HEK293T (cell line): ENCODE data around the gene JAG1.

Source experiments
- CTCF ChIA-PET: fragments of 350-600 bp; formaldehyde crosslinking; extraction: SDS; loops from one replicate; lab custom pipeline; 2021; ENCODE audit warnings: antibody characterized with exemption, inconsistent platforms; lab: Yijun Ruan, JAX
- POLR2A ChIA-PET: fragments of 350-600 bp; formaldehyde crosslinking; extraction: SDS; loops from one replicate; lab custom pipeline; 2020; ENCODE audit warnings: antibody characterized with exemption, inconsistent platforms; lab: Yijun Ruan, JAX
- DNase-seq: peaks from one replicate; pipeline ENCODE4 v3.0.0; 2012; ENCODE audit warnings: mixed read lengths; ENCODE audit errors: extremely low spot score
- ARNT ChIP-seq: fragments of 450-650 bp; IDR thresholded peaks from 2 replicates; pipeline ENCODE4 v1.6.1; 2017; ENCODE audit warnings: mild to moderate bottlenecking
- BHLHE40 ChIP-seq: fragments of 450-650 bp; IDR thresholded peaks from 2 replicates; pipeline ENCODE4 v1.6.1; 2016; ENCODE audit warnings: mild to moderate bottlenecking, moderate library complexity, borderline replicate concordance
- CTBP1 ChIP-seq: fragments of 450-650 bp; IDR thresholded peaks from 2 replicates; pipeline ENCODE4 v1.6.1; 2016; ENCODE audit warnings: borderline replicate concordance
- ELF4 ChIP-seq: fragments of 450-650 bp; IDR thresholded peaks from 2 replicates; pipeline ENCODE4 v1.6.1; 2017; ENCODE audit warnings: antibody characterized with exemption
- FOXA1 ChIP-seq: fragments of 450-650 bp; IDR thresholded peaks from 2 replicates; pipeline ENCODE4 v1.6.1; 2016; ENCODE audit warnings: mild to moderate bottlenecking
- FOXK2 ChIP-seq: fragments of 450-650 bp; IDR thresholded peaks from 2 replicates; pipeline ENCODE4 v1.6.1; 2016; ENCODE audit warnings: mild to moderate bottlenecking
- FOXM1 ChIP-seq: fragments of 450-650 bp; IDR thresholded peaks from 2 replicates; pipeline ENCODE4 v1.6.1; 2017; ENCODE audit warnings: mild to moderate bottlenecking, borderline replicate concordance
- HDGF ChIP-seq: fragments of 450-650 bp; IDR thresholded peaks from 2 replicates; pipeline ENCODE4 v1.6.1; 2017; ENCODE audit warnings: antibody characterized with exemption, borderline replicate concordance
- L3MBTL2 ChIP-seq: fragments of 450-650 bp; conservative IDR thresholded peaks from 2 replicates; pipeline ENCODE4 v1.6.1; 2016; ENCODE audit warnings: mild to moderate bottlenecking
- LEF1 ChIP-seq: fragments of 450-650 bp; IDR thresholded peaks from 2 replicates; pipeline ENCODE4 v1.6.1; 2017; ENCODE audit warnings: mild to moderate bottlenecking, borderline replicate concordance
- NFRKB ChIP-seq: fragments of 450-650 bp; IDR thresholded peaks from 2 replicates; pipeline ENCODE4 v1.6.1; 2016; ENCODE audit warnings: mild to moderate bottlenecking, moderate library complexity
- PKNOX1 ChIP-seq: fragments of 450-650 bp; IDR thresholded peaks from 2 replicates; pipeline ENCODE4 v1.6.1; 2016
- SP1 ChIP-seq: fragments of 450-650 bp; IDR thresholded peaks from 2 replicates; pipeline ENCODE4 v1.6.1; 2017
- SUZ12 ChIP-seq: fragments of 450-650 bp; IDR thresholded peaks from 2 replicates; pipeline ENCODE4 v1.6.1; 2016; ENCODE audit warnings: mild to moderate bottlenecking
- TARDBP ChIP-seq: fragments of 450-650 bp; IDR thresholded peaks from 2 replicates; pipeline ENCODE4 v1.6.1; 2016
- ZNF384 ChIP-seq: fragments of 450-650 bp; IDR thresholded peaks from 2 replicates; pipeline ENCODE4 v1.6.1; 2016

JAG1 gene

DNA sequence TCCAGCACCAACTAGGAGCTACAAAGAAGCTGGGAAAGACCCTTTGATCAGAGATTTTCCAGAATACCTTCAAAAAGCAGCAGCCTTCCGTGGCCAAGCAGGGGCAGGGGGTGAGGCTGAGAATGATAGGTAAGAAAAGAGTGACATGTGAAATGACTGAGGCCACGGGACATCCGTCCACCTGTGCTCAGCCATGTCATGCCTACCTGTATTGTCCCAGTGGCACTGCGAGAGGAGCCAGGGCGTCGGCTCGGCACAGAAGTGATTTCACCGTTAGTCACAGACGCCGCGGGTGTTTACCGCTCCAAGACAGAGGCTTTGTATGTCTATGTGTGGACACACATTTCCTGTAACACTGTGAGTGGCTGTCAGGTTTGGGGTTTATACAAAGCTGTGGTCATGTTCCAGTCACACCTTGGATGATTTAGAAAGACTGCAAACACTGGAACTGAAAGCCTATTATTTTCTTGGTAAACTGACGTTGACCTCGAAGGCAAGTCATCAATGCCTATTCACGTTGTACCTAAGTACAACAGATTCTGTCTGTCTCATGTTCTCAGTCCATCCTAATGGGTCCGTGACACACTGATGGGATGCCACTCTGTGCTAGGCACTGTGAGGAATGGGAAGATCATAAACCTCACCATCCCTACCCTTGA lies 32.1 kb upstream of the JAG1 start:
- TF ChIP-seq TARDBP, result no peak
- no peak for TF ChIP-seq PKNOX1
- no peak for TF ChIP-seq ZNF384
- TF ChIP-seq FOXK2, result no peak
- TF ChIP-seq ELF4, result no peak
- no peak for TF ChIP-seq BHLHE40
- ChIA-PET CTCF (no interaction called here), POLR2A (no interaction called here)
- no peak for DNase-seq

DNA sequence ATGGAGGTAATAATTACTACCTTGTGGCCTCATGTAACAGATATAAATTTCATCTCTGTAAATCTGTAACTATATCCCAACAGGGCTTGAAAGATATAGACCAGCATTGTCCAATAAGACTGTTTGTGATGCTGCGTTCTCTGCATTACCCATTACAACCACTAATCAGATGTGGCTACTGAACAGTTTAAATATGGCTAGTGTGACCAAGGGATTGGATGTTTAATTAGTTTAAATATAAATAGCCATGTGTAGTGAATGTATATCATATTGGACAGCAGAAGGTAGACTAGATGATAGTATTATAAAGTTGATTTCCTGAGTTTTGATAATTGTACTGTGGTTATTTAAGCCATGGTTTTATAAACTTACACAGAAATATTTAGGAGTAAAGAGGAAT lies 27.8 kb upstream of the JAG1 start:
- POLR2A ChIA-PET, result no interaction called here
- no peak for TF ChIP-seq ARNT
- TF ChIP-seq LEF1, result no peak
- no peak for TF ChIP-seq TARDBP
- no peak for TF ChIP-seq ZNF384
- TF ChIP-seq NFRKB, result no peak
- no peak for TF ChIP-seq CTBP1
- TF ChIP-seq BHLHE40, result no peak
- no peak for TF ChIP-seq PKNOX1
- no peak for TF ChIP-seq FOXK2
- no peak for TF ChIP-seq ELF4
- no peak for TF ChIP-seq L3MBTL2
- no peak for TF ChIP-seq SUZ12
- no peak for TF ChIP-seq FOXA1
- no peak for TF ChIP-seq FOXM1
- CTCF ChIA-PET, result no interaction called here
- no peak for DNase-seq

GRCh38 chr20:10699941-10700340 lies 26.1 kb upstream of the JAG1 start:
- no peak for TF ChIP-seq SUZ12
- TF ChIP-seq BHLHE40, result no peak
- TF ChIP-seq NFRKB, result no peak
- no peak for TF ChIP-seq CTBP1
- no peak for TF ChIP-seq TARDBP
- TF ChIP-seq L3MBTL2, result no peak
- no peak for TF ChIP-seq HDGF
- TF ChIP-seq ZNF384, result no peak
- no peak for TF ChIP-seq FOXA1
- TF ChIP-seq LEF1, result no peak
- no peak for TF ChIP-seq PKNOX1
- TF ChIP-seq ELF4, result no peak
- no peak for TF ChIP-seq ARNT
- TF ChIP-seq FOXK2, result no peak
- no peak for TF ChIP-seq SP1
- TF ChIP-seq FOXM1, result no peak
- ChIA-PET POLR2A (no interaction called here), CTCF (no interaction called here)
- no peak for DNase-seq

DNA sequence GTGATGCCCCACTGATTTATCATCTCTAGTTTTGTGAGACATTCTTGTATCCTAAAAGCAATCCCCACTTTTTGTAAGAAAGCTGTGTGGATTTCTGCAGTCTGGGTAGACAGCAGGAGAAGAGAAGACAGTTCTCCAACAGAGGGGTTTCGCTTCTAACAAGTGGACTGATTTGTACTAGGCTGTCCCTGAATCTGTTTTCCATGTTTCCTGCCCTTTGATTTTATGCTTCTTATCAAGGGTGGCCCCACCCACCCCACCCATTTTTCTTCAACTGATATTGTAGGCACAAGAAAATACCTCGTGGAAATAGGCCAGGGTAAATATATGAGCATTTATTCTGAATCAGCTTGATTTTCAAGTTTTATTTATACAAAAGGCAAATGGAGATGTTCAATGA lies 25.7 kb upstream of the JAG1 start:
- DNase-seq, result no peak
- TF ChIP-seq FOXK2, result no peak
- no peak for TF ChIP-seq FOXA1
- no peak for TF ChIP-seq HDGF
- no peak for TF ChIP-seq ELF4
- POLR2A ChIA-PET, result no interaction called here
- CTCF ChIA-PET, result no interaction called here

GRCh38 chr20:10696650-10697049 lies 22.9 kb upstream of the JAG1 start:
- CTCF ChIA-PET, result interaction anchor here (0.7 to 1.4 kb wide), 4 partner anchors 9 to 520 kb away, joined by 3 to 5 read pairs (median 3); no protein-coding TSS in a partner anchor
- no peak for TF ChIP-seq TARDBP
- TF ChIP-seq ARNT, result no peak
- TF ChIP-seq FOXK2, result no peak
- no peak for TF ChIP-seq ZNF384
- no peak for TF ChIP-seq FOXA1
- TF ChIP-seq BHLHE40, result no peak
- TF ChIP-seq SP1, result no peak
- TF ChIP-seq LEF1, result no peak
- no peak for TF ChIP-seq CTBP1
- no peak for TF ChIP-seq ELF4
- TF ChIP-seq L3MBTL2, result no peak
- no peak for TF ChIP-seq HDGF
- no peak for TF ChIP-seq NFRKB
- no peak for TF ChIP-seq PKNOX1
- no peak for TF ChIP-seq FOXM1
- TF ChIP-seq SUZ12, result no peak
- POLR2A ChIA-PET, result interaction anchor here (1.4 kb wide), 1 partner anchor 262 kb away, joined by 3 read pairs; the partner anchor contains the start of gene SLX4IP
- peak; percentile 46 for DNase-seq

GRCh38 chr20:10689385-10689784 lies 15.6 kb upstream of the JAG1 start:
- TF ChIP-seq ELF4, result no peak
- no peak for TF ChIP-seq HDGF
- no peak for TF ChIP-seq SUZ12
- no peak for TF ChIP-seq FOXM1
- TF ChIP-seq FOXK2, result no peak
- no peak for TF ChIP-seq BHLHE40
- TF ChIP-seq NFRKB, result no peak
- TF ChIP-seq L3MBTL2, result no peak
- no peak for TF ChIP-seq FOXA1
- TF ChIP-seq SP1, result no peak
- no peak for TF ChIP-seq CTBP1
- TF ChIP-seq TARDBP, result no peak
- TF ChIP-seq ZNF384, result no peak
- no peak for TF ChIP-seq ARNT
- CTCF ChIA-PET, result interaction anchor here (0.6 kb wide), 1 partner anchor 551 kb away, joined by 5 read pairs; no protein-coding TSS in a partner anchor

More at GRCh38 chr20:10689385-10689784, 15.6 kb upstream of the JAG1 start:
- no peak for DNase-seq
- POLR2A ChIA-PET, result no interaction called here
